Lower lobe of right lung (tissue), 2 donors: ENCODE measurements around the gene KCNIP3. TPM values are rescaled to one million over a fixed set of nuclear protein-coding genes. Genes with fewer than 3 reads are reported as not detected.

Experiments
- ATAC-seq, 2 donors: fragments of 200-7000 bp; cut with Tn5 transposase; one replicate each; pipeline ENCODE4 v1.9.1; 2020 to 2022; ENCODE audit warnings: mild to moderate bottlenecking in 2 of 2, moderate library complexity in 2 of 2
- DNase-seq: peaks from one replicate; pipeline ENCODE4 v3.0.0-alpha.2; 2020
- H3K27ac ChIP-seq: fragments of 200-600 bp; one replicate; pipeline ENCODE4 v1.8.0; 2022
- H3K27me3 ChIP-seq: fragments of 200-600 bp; one replicate; pipeline ENCODE4 v1.8.0; 2022; ENCODE audit warnings: low read depth
- H3K36me3 ChIP-seq: fragments of 200-600 bp; one replicate; pipeline ENCODE4 v1.8.0; 2022; ENCODE audit warnings: mild to moderate bottlenecking
- H3K4me1 ChIP-seq: fragments of 200-600 bp; one replicate; pipeline ENCODE4 v1.8.0; 2022
- H3K4me3 ChIP-seq: fragments of 200-600 bp; one replicate; pipeline ENCODE4 v1.8.0; 2022; ENCODE audit warnings: mild to moderate bottlenecking
- H3K9me3 ChIP-seq: fragments of 200-600 bp; one replicate; pipeline ENCODE4 v1.8.0; 2022
- intact Hi-C: fragments of 100-400 bp; cut with DNase I; formaldehyde crosslinking; loops from one replicate; pipeline ENCODE4 v1.11.0; 2022
- total RNA-seq: library from RNA; stranded (reverse); fragmentation: NEBNext Ultra II Directional; extraction: Animal tissue kit (Norgen Biotek cat#: 25700); gene quantifications from one replicate; pipeline ENCODE4 v1.2.1, GENCODE V29; 2021
- TF ChIP-seq, protein P1 (sequence below): fragments of 200-600 bp; IDR thresholded peaks from one replicate; pipeline ENCODE4 v1.8.0; 2022; ENCODE audit warnings: antibody characterized with exemption, mild to moderate bottlenecking
- donor health status: DM: no; HTN: yes; CAD: no; lungs with severe emphysema.

KCNIP3 gene
- total RNA-seq, 1 donor from 2014 or later = 2.6 TPM

DNA sequence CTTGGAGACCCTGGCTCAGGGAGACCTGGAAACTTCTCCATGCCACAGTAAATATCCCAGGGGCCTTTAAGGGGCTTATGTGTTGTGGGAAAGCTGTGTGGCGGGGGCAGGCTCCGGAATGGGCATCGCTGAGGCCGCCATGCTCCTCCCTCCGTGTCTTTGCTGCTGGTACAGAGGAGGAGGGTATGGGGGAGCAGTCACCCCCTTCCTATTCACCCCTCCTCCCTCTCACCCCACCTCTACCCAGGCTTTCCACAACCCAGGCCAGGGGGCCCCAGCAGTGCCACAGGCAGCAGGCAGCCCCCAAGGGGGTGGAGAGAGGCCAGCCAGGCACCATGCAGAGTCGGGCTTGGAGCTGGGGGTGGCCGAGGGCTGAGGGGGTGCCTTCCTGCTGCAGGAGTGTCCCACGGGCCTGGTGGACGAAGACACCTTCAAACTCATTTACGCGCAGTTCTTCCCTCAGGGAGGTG, 77.3 kb downstream of the KCNIP3 start:
- ATAC-seq = no peak
- TF ChIP-seq, protein P1, sequence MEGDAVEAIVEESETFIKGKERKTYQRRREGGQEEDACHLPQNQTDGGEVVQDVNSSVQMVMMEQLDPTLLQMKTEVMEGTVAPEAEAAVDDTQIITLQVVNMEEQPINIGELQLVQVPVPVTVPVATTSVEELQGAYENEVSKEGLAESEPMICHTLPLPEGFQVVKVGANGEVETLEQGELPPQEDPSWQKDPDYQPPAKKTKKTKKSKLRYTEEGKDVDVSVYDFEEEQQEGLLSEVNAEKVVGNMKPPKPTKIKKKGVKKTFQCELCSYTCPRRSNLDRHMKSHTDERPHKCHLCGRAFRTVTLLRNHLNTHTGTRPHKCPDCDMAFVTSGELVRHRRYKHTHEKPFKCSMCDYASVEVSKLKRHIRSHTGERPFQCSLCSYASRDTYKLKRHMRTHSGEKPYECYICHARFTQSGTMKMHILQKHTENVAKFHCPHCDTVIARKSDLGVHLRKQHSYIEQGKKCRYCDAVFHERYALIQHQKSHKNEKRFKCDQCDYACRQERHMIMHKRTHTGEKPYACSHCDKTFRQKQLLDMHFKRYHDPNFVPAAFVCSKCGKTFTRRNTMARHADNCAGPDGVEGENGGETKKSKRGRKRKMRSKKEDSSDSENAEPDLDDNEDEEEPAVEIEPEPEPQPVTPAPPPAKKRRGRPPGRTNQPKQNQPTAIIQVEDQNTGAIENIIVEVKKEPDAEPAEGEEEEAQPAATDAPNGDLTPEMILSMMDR = no peak
- no peaks in the 10 kb centered on the region for H3K36me3 ChIP-seq

GRCh38 chr2:95374921-95375471, 77.8 kb downstream of the KCNIP3 start:
- TF ChIP-seq, protein P1 = no peak
- Histone ChIP-seq H3K27ac (no peak overlapping the region), H3K36me3 (no peaks in the 10 kb centered on the region), H3K4me1 (no peaks in the 10 kb centered on the region), H3K4me3 (no peak overlapping the region), H3K27me3 (no peaks in the 10 kb centered on the region), H3K9me3 (no peaks in the 10 kb centered on the region)
- no peak for ATAC-seq
- peak; percentile 36 for DNase-seq
- intact Hi-C loops = no loop called here

More for the DNA sequence above, 77.3 kb downstream of the KCNIP3 start:
- Histone ChIP-seq H3K9me3 (no peaks in the 10 kb centered on the region), H3K27me3 (no peaks in the 10 kb centered on the region), H3K4me1 (no peaks in the 10 kb centered on the region), H3K27ac (no peak overlapping the region), H3K4me3 (no peak overlapping the region)
- intact Hi-C loops = no loop called here
- peak; percentile 12 for DNase-seq

DNA sequence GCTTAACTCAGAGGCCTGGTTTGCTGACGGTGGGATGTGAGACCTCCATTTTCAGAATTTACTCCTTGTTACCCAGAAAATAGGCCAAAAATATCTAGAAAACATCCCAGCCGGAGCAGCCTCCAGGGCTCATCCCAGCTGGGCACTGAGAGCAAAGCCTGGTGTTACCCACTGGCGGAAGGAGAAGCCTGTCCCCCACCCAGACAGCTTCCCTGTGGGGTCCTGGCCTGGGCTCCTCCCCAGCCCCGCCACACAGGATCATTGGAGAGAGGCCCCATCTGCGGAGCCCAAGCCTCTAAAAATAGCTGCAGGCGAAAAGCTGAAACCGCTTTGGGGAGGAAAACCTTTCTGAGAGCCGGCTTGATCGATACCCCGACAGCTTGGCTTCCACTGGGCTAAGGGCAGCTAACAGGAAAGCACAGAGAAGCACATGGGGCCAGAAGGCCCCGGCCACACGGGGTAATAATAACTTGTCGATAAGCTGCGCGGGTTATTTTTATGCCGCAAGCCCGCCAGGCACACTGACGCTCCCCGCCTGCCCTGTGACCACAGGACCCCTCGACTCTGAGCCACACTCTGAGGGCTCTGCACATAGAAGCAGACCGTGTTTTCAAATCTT, 78.5 kb downstream of the KCNIP3 start:
- DNase-seq (peak; percentile 23), ATAC-seq (no peak)
- no peaks in the 10 kb centered on the region for H3K27me3 ChIP-seq
- TF ChIP-seq, protein P1 = no peak
- H3K4me3 ChIP-seq = no peak overlapping the region
- H3K27ac ChIP-seq = no peak overlapping the region
- intact Hi-C loops = no loop called here
- no peaks in the 10 kb centered on the region for H3K9me3 ChIP-seq
- no peaks in the 10 kb centered on the region for H3K36me3 ChIP-seq
- H3K4me1 ChIP-seq = no peaks in the 10 kb centered on the region

DNA sequence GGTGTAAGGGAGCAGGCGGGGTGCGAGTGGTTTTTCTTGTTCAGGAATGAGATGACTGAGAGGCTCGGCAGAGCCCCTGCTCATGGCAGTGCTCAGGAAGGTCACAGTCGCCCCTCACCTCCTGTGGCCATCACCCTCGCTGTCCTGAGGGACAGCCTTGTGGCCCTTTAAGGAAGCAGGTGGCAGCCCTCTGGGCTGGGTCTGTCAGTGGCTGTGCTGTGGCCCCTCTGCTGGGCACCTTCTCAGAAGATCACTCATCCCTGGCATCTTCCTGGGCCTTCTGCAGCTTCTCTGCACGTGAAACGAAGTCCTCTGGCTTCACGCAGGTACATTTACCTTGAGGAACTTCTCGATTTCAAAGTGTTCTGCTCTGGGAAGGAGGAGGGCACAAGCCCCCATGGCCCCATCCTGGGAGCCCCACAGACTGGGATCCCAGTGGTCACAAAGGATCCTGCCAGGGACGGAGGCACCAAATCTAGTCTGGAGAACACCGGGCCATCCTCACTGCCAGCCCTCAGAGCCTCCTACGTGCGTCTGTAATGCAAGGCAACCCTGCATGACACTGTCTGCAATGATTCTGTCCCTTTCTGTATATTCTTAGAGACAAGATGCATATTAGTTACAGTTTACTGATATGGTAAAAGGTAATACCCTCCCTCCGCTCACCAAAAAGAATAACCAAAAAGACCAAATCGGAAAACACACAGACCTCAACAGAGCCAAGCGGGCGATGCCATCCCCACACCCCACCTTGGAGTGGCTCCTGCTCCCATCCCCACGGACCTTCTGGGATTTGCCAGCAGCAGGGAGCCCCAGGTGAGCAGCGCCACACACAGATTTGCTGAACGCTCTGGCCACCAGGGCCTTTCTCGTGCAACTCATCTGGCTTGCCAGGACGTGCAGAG, 79.4 kb downstream of the KCNIP3 start:
- no peak for ATAC-seq

More for the DNA sequence above, 79.4 kb downstream of the KCNIP3 start:
- Histone ChIP-seq H3K27me3 (no peaks in the 10 kb centered on the region), H3K4me1 (no peaks in the 10 kb centered on the region), H3K4me3 (no peak overlapping the region), H3K9me3 (no peaks in the 10 kb centered on the region), H3K36me3 (no peaks in the 10 kb centered on the region), H3K27ac (no peak overlapping the region)
- TF ChIP-seq, protein P1 = no peak
- intact Hi-C loops = no loop called here
- peak; percentile 28 for DNase-seq
